Measurements from ENCODE around the gene DDIT4L. TPM values are rescaled to one million over a fixed set of nuclear protein-coding genes. Genes with fewer than 3 reads are reported as not detected.
"Not testable (repeated sequence)": the region's sequence is repeated elsewhere in the genome, so short reads cannot be mapped to it uniquely, and the experiment has no call there.

DDIT4L gene
- total RNA-seq, 1 donor from 2014 or later: 0.78 TPM

DNA sequence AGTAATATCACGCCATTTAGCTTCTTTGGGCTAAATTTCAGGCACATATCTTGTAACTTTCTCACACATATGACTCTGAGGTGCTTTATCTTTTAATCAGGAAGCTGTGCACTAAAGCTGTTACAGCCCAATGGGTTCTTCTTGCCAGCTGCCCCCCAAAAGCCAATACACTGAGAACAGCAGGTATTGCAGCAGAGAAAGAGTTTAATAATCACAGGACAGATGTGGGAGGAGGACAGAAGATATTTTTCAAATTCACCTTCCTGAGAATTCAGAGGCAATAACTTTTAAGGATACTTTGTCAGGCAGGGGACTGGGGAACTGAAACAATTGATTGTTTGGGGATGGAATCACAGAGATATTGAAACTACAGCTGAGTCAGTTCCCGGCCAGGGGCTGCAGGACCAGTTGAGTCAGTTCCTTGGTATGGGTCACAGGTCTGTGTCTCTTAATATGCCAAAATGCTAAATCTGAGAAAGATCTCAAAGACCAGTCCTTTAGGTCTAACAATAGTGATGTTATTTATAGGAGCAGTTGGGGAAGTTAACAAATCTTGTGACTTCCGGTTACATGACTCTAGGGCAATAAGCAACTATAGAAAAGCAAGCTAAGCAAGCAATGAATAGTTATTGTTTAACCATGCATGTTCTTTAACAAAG lies 28.1 kb downstream of the DDIT4L start:
- Mint-ChIP-seq H3K36me3 (ENCODE audit: unreplicated experiment) (no peaks in the 10 kb centered on the region), H3K27ac (ENCODE audit: unreplicated experiment) (no peak overlapping the region), H3K9me3 (ENCODE audit: unreplicated experiment) (peaks cover 13% of the 10 kb centered on the region), H3K4me3 (ENCODE audit: unreplicated experiment) (no peak overlapping the region), H3K27me3 (ENCODE audit: unreplicated experiment) (no peaks in the 10 kb centered on the region), H3K4me1 (ENCODE audit: unreplicated experiment) (peaks cover 17% of the 10 kb centered on the region)
- TF ChIP-seq, protein P1, sequence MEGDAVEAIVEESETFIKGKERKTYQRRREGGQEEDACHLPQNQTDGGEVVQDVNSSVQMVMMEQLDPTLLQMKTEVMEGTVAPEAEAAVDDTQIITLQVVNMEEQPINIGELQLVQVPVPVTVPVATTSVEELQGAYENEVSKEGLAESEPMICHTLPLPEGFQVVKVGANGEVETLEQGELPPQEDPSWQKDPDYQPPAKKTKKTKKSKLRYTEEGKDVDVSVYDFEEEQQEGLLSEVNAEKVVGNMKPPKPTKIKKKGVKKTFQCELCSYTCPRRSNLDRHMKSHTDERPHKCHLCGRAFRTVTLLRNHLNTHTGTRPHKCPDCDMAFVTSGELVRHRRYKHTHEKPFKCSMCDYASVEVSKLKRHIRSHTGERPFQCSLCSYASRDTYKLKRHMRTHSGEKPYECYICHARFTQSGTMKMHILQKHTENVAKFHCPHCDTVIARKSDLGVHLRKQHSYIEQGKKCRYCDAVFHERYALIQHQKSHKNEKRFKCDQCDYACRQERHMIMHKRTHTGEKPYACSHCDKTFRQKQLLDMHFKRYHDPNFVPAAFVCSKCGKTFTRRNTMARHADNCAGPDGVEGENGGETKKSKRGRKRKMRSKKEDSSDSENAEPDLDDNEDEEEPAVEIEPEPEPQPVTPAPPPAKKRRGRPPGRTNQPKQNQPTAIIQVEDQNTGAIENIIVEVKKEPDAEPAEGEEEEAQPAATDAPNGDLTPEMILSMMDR (IDR thresholded peaks at IDR 0.05): no peak
- no peak for DNase-seq (ENCODE audit: extremely low spot score, unreplicated experiment)

DNA sequence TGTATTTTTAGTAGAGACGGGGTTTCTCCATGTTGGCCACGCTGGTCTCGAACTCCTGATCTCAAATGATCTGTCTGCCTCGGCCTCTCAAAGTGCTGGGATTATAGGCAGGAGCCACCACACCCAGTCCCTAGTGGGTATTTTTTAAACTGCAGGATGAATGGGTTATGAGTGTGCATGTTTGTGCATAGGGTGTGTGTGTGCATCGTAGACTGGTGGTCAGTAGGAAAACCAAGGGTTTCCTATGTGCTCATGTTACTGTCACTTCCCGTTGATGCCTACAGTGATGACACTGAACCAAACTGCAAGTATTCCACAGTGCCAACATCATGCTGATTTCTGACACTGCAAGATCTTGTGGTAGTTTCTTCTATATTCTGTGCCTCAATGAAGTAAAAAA lies 41.1 kb downstream of the DDIT4L start:
- no peaks in the 10 kb centered on the region for H3K27me3 Mint-ChIP-seq (ENCODE audit: unreplicated experiment)
- no peaks in the 10 kb centered on the region for H3K36me3 Mint-ChIP-seq (ENCODE audit: unreplicated experiment)
- H3K27ac Mint-ChIP-seq (ENCODE audit: unreplicated experiment): no peak overlapping the region
- TF ChIP-seq, protein P1 (IDR thresholded peaks at IDR 0.05): no peak
- DNase-seq (ENCODE audit: extremely low spot score, unreplicated experiment): no peak
- no peak overlapping the region for H3K4me3 Mint-ChIP-seq (ENCODE audit: unreplicated experiment)
- no peaks in the 10 kb centered on the region for H3K4me1 Mint-ChIP-seq (ENCODE audit: unreplicated experiment)
- no peaks in the 10 kb centered on the region for H3K9me3 Mint-ChIP-seq (ENCODE audit: unreplicated experiment)

DNA sequence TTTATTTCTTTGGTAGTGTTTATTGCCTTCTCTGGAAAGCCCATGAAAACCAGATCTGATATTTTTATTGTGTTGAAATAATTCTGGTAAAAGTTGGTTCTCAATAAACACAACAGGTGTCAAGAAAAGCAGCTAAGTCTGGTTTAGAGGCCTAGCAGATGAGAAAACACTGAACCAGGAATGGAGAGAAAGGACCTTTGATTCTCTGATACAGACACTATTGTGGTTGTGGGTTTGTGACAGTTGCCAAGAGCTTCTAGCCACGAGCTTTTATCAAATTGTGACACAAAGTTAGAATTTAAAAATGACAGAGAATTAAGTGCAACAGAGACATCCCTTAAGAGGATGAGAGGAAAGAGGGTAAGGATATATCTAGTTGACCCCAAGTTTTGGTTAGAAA lies 42.6 kb downstream of the DDIT4L start:
- no peak overlapping the region for H3K4me3 Mint-ChIP-seq (ENCODE audit: unreplicated experiment)
- H3K4me1 Mint-ChIP-seq (ENCODE audit: unreplicated experiment): no peaks in the 10 kb centered on the region
- H3K9me3 Mint-ChIP-seq (ENCODE audit: unreplicated experiment): no peaks in the 10 kb centered on the region

DNA sequence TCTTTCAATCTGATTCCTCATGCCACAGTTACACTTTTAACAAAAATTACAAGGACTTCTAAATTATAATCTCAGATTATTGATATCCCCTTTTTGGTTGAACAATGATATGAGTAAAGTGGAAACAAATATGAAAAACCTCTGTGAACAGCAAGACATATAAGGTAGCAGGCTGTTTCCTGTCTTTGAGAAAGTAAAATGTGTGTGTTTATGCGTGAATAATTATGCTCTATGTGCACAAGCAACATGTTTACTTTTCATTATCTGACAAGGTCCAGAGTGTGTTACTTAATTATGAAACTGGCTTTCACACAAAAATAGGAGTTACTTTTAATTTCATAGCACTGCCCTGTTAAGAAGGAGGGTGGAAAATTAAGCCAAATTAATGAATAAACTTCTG lies 43.1 kb downstream of the DDIT4L start:
- no peaks in the 10 kb centered on the region for H3K9me3 Mint-ChIP-seq (ENCODE audit: unreplicated experiment)
- H3K27ac Mint-ChIP-seq (ENCODE audit: unreplicated experiment): no peak overlapping the region
- no peaks in the 10 kb centered on the region for H3K36me3 Mint-ChIP-seq (ENCODE audit: unreplicated experiment)
- TF ChIP-seq, protein P1 (IDR thresholded peaks at IDR 0.05): no peak
- no peak overlapping the region for H3K4me3 Mint-ChIP-seq (ENCODE audit: unreplicated experiment)
- no peak for DNase-seq (ENCODE audit: extremely low spot score, unreplicated experiment)
- no peaks in the 10 kb centered on the region for H3K4me1 Mint-ChIP-seq (ENCODE audit: unreplicated experiment)
- no peaks in the 10 kb centered on the region for H3K27me3 Mint-ChIP-seq (ENCODE audit: unreplicated experiment)

More for the DNA sequence above, 42.6 kb downstream of the DDIT4L start:
- Mint-ChIP-seq H3K36me3 (ENCODE audit: unreplicated experiment) (no peaks in the 10 kb centered on the region), H3K27me3 (ENCODE audit: unreplicated experiment) (no peaks in the 10 kb centered on the region), H3K27ac (ENCODE audit: unreplicated experiment) (no peak overlapping the region)
- DNase-seq (ENCODE audit: extremely low spot score, unreplicated experiment): no peak
- TF ChIP-seq, protein P1 (IDR thresholded peaks at IDR 0.05): no peak

DNA sequence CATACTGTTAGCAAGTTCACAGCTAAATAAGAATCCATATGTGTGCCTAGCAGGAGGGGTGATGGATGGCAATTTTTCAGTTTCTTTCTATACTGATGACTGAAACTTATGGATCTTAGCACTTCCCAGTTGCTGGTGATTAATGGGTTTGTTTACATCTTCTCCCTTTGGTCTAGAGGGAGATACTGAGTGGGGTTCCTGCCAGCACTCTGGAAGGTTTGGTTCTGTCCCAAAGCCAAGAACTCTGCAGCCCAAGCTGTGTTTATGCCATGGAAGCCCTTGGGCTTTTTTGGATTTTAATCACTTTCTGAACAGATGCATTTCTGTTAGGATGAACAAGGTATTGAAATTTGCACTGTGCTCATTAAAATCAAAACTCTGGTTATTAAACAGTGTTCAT lies 43.5 kb downstream of the DDIT4L start:
- Mint-ChIP-seq H3K27me3 (ENCODE audit: unreplicated experiment) (no peaks in the 10 kb centered on the region), H3K9me3 (ENCODE audit: unreplicated experiment) (no peaks in the 10 kb centered on the region), H3K4me3 (ENCODE audit: unreplicated experiment) (no peak overlapping the region), H3K36me3 (ENCODE audit: unreplicated experiment) (no peaks in the 10 kb centered on the region), H3K4me1 (ENCODE audit: unreplicated experiment) (no peaks in the 10 kb centered on the region), H3K27ac (ENCODE audit: unreplicated experiment) (no peak overlapping the region)
- no peak for DNase-seq (ENCODE audit: extremely low spot score, unreplicated experiment)
- TF ChIP-seq, protein P1 (IDR thresholded peaks at IDR 0.05): no peak

DNA sequence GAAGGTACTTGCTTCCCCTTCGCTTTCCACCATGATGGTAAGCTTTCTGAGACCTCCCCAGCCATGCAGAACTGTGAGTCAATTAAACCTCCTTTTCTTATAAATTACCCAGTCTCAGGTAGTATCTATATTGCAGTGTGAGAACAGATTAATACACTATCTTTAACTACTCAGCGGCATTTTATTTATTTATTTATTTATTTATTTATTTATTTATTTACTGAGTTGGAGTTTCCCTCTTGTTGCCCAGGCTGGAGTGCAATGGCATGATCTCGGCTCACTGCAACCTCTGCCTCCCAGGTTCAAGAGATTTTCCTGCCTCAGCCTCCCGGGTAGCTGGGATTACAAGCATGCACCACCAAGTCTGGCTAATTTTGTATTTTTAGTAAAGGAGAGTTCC lies 52.9 kb downstream of the DDIT4L start:
- not testable (repeated sequence) for H3K4me1 Mint-ChIP-seq (ENCODE audit: unreplicated experiment); DNase-seq (ENCODE audit: extremely low spot score, unreplicated experiment); H3K4me3 Mint-ChIP-seq (ENCODE audit: unreplicated experiment); H3K27ac Mint-ChIP-seq (ENCODE audit: unreplicated experiment); H3K36me3 Mint-ChIP-seq (ENCODE audit: unreplicated experiment); H3K27me3 Mint-ChIP-seq (ENCODE audit: unreplicated experiment)
- peaks cover 15% of the 10 kb centered on the region for H3K9me3 Mint-ChIP-seq (ENCODE audit: unreplicated experiment)

Data from osteocyte (in vitro differentiated cells).